AML-193 (cell line): Measurements from ENCODE around the gene POU2F3.
A peak's percentile ranks its signal among the peaks of the same experiment; 100 is the strongest.

Experiments used
- DNase-seq, 2 experiments: peaks; one replicate each; lab custom pipeline; 2025; lab: John Stamatoyannopoulos, UW

The POU2F3 gene

GRCh38 chr11:120239713-120240640 lies at the start of gene POU2F3:
TSS of gene POU2F3 (plus strand) at chr11:120240140. CDS start at chr11:120240344, 204 bp downstream.
- no peak for DNase-seq

GRCh38 chr11:120191058-120191457 lies 48.9 kb upstream of the POU2F3 start:
- no peak for DNase-seq

GRCh38 chr11:120192831-120193625 lies 46.9 kb upstream of the POU2F3 start:
- no peak for DNase-seq

GRCh38 chr11:120194166-120194565 lies 45.8 kb upstream of the POU2F3 start:
- no peak for DNase-seq

GRCh38 chr11:120195601-120196320 lies 44.2 kb upstream of the POU2F3 start:
- no peak for DNase-seq

GRCh38 chr11:120196826-120197225 lies 43.1 kb upstream of the POU2F3 start:
- DNase-seq, result no peak

- DNase-seq, result no peak
Observed at GRCh38 chr11:120197251-120197891, 42.6 kb upstream of the POU2F3 start.

GRCh38 chr11:120197977-120198376 lies 42.0 kb upstream of the POU2F3 start:
- no peak for DNase-seq

- DNase-seq, result no peak
Observed at GRCh38 chr11:120198403-120198786, 41.5 kb upstream of the POU2F3 start.

- no peak for DNase-seq
Observed at GRCh38 chr11:120198787-120199469, 41.0 kb upstream of the POU2F3 start.

- no peak for DNase-seq
Observed at GRCh38 chr11:120199613-120200012, 40.3 kb upstream of the POU2F3 start.

- DNase-seq, result no peak
Observed at GRCh38 chr11:120200677-120201076, 39.3 kb upstream of the POU2F3 start.

GRCh38 chr11:120201653-120202052 lies 38.3 kb upstream of the POU2F3 start:
- DNase-seq, result no peak

- no peak for DNase-seq
Observed at GRCh38 chr11:120203626-120204025, 36.3 kb upstream of the POU2F3 start.

GRCh38 chr11:120205596-120206161 lies 34.3 kb upstream of the POU2F3 start:
- DNase-seq, result no peak

- DNase-seq, result no peak
Observed at GRCh38 chr11:120207512-120207911, 32.4 kb upstream of the POU2F3 start.

- peak; percentile 41 to 47 for DNase-seq
Observed at GRCh38 chr11:120208001-120208441, 31.9 kb upstream of the POU2F3 start.

GRCh38 chr11:120208777-120209176 lies 31.2 kb upstream of the POU2F3 start:
- peak; percentile 39 to 41 for DNase-seq

- no peak for DNase-seq
Observed at GRCh38 chr11:120209746-120210625, 30.0 kb upstream of the POU2F3 start.
